SK-N-DZ (cell line): ENCODE measurements around the gene AMER2.
"Not testable (repeated sequence)": the region's sequence is repeated elsewhere in the genome, so short reads cannot be mapped to it uniquely, and the experiment has no call there.

Experiments
- DNase-seq: peaks from one replicate; pipeline ENCODE4 v3.0.0-alpha.2; 2015; ENCODE audit warnings: low spot score

Gene AMER2

DNA sequence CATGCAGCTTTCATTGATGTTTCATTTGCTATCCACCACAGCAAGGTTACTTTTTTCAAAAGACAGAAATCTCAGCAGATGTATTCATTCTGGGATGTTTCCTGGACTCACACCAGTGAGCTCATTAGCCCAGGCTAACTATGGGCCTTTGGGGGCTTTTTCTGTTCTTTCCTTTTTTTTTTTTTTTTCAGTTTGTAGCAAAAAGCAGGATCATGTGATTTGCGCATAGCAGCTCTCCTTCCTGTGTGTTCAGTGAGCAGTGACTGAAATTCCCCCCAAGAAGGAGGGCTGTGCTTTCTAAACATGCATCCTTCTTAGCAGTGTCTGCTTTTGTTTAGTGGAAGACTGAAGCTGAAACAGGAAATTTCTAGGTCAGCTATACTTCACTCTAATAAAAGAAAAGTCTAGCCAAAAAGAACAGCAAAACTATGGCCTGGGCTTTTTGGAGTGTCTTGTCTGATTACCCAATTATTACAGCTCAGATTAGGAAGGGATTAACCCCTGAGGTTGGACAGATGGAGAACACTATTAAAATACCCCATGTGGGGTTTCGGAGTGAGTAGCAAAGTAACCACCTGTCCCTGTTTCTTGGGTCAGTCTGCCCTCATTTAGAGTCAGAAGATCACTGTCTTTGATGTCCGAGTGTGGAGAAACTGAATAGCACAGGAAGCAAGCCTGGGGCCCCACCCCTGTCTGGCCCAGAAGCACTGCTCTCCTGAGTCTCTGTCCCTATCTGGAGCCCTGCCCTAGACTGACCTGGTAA lies 8.9 kb upstream of the AMER2 start:
- no peak for DNase-seq

DNA sequence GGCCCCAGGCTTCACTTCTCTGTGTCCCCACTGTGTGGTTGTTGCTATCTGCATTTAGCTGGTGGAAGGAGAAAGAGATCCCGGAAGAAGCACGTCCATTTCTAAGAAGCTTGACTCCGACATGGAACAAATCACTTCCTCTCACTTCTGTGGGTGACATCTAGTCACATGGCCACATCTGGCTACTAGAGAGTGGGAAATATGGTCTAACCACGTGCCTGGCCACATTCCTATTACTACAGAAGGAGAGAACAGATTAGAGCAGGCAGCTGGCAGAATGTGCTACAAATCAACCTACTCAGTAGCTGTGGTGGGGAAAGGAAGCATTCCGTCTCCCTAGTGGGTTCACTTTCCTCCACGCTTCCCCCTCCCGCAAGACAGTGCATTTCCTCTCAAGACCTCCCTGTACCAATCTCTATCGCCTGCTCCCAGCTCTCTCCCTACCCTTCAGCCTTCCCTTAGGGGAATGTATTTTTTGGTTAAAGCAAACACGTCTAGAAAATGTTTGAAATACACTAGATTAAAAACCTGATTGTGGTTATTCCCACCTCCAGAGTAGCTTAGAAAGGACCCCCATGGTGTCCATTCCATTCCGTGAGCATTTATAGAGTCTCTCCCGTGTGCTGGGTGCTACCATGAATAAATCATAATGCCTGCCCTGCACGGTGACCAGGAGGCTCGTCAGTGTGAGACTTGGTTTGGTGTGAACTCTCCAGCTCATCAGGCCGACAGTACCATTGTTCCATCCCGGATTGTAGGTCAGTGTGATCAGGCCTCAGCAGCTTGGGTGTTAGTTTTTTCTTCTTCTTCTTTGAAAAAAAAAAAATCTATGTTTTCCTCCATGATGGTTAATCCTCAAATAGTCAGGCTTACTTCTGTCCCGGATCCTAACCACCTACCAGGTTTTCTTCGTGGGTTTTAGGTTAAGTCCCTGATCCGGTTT lies 8.0 kb upstream of the AMER2 start:
- no peak for DNase-seq

DNA sequence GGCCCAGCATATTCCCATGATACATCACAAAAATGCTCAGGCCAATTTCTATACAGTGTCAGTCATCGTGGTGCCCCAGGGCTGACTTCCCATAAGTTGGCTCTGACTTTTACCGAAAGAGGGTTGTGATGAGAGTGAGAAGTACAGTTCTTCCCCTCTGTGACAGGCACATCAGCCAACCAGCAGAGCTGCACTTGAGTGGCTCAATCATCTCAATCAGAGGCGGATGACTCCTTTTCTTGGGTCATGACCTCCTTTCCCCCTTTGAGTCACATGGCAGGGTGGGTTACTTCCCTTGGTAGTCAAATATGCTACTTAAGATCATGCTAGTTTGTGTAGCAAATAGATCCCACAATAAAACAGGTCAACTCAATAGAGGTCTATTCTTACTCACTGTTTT lies 6.9 kb upstream of the AMER2 start:
- no peak for DNase-seq

DNA sequence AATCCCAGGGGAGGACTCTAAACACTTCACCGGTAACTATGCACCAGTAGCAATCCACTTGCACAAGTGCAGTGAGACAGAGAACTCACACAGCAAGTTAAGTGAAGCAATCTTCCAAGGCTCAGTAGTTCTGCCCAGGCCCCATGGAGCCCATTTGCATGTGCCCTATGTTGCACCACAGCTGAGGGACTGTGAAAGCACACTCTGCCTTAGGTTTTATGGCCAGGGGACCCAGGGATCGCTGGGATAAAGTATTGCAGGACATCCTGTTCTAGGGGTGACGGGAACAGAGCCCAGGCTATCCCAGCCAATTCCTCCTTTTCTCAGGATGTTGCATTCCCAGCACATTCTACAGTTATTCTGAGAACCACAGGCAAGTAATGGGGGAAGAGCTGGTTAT lies 6.0 kb upstream of the AMER2 start:
- no peak for DNase-seq

DNA sequence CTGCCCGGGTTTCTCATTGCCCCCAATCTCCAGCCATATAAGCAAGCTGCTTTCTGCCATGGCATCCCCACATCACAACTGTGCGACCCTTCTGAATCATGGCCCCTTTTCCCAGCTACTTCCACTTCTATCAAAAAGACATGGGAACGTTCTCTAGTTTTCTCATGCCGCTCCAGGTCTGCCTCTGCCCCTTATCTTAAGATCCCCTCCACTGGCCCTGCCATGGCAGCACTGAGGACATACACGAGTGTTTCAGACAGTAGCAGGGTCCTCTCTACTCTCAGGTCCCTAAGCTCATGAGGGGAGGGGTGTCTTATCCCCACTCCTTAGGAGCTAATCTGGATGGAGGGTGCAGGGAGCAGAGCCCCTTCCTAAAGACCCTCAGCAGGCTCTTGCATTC lies 5.5 kb upstream of the AMER2 start:
- DNase-seq: no peak

DNA sequence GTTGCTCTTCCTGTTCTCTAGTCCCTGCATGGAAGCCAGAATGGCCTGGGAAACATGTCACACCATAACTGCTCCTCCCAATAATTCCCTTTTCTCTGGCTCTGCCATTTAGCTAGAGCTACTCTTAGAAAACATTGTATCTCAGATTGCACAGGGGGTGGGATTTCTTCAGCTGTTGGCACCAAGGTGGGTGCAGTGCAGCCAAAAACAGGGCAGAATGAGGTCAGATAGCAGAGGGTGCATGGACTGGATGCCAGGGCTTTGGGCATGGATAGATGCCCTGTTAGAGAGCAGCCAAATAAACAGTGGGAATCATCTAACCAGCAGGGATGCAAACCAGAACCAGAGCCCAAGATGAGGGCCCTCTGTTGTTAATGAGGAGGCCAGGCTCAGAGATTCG lies 4.9 kb upstream of the AMER2 start:
- no peak for DNase-seq

DNA sequence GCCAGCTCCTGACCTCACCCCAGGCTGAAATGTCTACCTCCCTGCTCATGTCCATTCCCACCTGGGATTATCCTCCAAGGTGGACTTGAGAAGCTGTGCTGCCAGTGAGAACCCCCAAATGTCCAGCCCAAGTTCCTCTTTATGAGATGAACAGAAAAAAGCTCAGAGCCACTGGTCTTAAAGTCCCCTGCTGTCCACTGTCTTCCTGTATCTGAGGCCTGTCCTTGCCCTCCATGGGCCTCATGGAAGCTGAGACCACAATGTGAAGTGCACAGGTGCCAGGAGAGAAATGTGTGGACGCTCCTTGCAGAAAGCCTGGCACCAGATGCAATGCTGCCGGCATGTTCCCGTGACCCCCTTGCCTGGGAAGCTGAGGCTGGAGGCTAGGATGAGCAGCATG lies 3.3 kb upstream of the AMER2 start:
- DNase-seq: no peak

DNA sequence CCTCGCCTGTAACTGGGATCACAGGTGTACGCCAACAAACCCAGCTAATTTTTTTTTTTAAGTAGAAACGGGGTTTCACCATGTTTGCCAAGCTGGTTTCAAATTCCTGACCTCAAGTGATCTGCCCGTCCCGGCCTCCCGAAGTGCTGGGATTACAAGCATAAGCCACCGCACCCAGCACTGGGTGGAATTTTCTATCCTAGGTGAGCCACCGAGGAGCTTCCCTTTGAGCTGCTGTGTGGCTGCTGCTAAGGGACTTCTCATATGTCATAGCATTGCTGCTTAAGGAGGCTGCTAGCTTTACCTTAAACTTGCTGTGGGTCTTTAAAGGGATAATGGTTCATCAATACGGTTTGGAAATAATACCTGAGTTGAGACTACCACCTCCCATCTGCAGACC lies 2.9 kb upstream of the AMER2 start:
- no peak for DNase-seq

DNA sequence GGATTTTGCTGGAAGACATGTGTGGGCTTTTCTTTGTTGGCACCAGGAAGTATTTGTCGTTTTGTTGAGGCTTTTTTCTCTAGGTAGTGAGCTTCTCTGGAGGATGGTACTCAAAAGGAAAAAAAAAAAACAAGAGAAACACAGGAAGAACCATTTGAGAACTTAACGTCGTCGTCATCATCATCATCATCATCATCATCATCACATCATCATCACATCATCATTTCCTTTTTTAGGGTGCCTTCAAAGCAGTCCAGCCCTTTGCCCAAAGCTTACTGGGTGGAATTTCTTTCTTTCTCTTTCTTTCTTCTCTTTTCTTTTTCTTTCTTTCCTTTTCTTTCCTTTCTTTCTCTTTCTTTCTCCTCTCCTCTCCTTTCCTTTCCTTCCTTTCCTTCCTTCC lies 2.2 kb upstream of the AMER2 start:
- DNase-seq: no peak

DNA sequence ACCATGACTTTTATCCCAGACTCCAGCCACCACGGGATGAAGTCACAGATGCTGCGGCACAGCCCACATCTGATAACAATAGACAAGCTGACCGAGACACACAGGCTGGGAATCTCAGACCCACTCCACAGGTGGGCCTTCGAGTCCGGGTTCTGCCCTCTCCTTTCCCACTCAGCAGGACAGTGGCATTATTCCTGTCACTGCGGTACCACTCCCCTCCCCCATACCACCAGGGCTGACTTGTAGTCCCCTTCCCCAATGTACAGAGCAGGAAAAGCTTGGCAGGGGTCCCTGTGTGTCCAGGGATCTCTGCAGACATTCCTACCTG lies 179 bp upstream of the AMER2 start:
- DNase-seq: no peak

DNA sequence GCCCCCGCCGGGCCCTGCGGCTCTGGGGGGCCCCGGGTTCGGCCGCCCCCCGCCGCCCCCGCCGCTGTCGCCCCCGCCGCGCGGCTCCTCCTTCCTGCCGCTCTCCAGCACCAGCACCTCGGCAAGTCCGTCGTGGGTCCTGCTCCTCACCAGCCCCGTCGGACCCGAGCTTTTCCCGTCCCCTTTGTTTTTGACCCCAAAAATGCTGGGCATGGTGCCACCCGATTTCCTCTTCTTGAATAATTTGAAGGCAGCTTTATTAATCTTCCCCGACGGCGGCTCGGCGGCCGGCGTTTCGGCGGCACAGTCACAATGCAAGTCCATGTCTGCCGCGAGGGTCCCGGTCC lies 945 bp downstream of the AMER2 start:
- no peak for DNase-seq

DNA sequence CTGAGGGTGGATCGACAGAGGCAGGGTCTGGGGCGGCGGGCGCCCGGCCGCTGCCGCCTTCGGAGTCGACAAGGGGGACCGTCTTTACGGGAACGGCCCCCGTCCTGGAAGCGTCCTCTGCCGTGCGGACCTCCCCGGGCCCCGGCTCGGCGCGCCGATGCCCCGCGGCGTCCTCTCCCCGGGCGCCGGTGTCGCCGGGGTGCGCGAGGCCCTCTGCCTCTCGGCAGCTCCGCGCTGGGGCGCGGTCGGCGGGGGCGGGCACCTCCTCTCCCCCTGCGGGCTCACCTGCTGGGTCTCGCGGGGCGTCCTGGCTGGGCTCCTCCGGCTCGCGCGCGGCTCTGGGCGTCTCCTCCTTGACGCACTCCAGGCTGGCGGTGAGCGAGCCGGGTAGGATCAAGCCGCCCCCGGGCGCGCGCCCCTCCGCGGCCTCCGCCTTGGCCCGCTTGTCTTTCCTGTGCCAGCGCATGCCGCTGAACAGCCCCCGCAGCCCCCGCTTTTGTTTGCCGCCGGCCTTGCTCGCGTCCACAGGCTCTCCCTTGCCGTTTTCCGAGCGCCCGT lies 1.5 kb downstream of the AMER2 start:
- DNase-seq: no peak

DNA sequence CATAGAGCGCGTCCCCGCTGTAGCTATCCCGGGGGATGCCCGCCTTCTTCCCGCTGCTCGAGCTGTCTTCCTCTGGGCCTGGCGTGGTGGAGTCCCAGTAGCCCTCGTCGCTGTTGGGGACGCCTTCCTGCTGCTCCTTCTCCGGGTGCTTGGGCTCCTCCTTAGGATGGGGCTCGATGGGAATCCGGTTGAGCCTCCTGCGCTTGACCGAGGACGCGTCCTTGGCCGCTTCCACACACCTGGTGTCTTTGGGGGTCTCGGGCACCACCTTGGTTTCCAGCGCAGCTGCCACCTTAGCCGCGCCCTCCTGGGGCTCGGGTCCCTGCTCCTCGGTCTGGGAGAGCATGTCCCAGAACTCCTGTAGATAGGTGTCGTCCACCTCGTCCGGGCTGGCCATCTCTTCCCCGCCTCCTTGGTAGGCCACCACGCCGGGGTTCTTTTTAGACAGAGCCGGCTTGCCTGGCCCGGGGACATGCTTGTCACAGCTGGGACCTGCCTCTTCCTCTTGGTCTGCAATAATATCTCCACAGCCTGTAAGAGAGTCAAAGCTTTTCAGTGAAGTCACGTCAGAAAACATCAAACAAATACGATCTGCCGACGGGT lies 2.0 kb downstream of the AMER2 start:
- no peak for DNase-seq

DNA sequence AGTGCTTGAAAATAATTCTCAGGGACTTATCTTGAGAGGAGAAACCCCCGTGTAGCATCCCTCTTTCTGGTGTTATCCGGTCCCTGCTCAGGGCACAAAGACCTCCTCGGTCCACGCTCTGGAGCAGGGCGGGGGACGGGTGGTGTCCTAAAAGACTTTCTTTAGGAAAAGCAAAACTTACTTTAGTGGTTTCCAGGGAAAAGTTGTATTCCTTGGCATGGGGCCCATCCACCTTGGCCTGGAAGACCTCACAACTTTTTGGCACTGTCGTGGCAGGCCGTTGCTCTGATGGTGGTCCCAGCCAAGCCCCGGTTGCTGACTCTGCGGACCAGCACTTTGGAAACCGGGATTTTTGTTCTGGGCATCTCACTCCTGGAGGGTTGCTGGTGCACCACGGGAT lies 2.7 kb downstream of the AMER2 start:
- DNase-seq: no peak

DNA sequence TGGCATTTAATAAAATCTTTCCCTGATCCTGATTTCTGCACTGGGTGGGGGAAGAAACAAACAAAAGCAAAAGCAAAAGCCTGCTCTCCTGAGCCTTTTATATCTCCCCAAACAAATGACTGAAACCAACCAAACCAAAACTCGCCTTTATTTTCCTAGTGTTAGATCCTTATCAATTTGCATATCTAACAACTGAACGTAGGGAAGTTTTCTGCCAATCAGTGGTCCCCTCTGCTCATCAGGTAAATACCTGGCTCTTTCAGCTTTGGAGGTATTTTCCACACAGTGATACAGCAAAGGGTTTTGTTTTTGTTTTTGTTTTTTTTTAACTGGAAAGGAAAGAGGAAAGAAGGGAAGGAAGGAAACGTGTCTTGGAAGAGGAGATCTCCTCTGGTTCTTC lies 3.3 kb downstream of the AMER2 start:
- DNase-seq: no peak

DNA sequence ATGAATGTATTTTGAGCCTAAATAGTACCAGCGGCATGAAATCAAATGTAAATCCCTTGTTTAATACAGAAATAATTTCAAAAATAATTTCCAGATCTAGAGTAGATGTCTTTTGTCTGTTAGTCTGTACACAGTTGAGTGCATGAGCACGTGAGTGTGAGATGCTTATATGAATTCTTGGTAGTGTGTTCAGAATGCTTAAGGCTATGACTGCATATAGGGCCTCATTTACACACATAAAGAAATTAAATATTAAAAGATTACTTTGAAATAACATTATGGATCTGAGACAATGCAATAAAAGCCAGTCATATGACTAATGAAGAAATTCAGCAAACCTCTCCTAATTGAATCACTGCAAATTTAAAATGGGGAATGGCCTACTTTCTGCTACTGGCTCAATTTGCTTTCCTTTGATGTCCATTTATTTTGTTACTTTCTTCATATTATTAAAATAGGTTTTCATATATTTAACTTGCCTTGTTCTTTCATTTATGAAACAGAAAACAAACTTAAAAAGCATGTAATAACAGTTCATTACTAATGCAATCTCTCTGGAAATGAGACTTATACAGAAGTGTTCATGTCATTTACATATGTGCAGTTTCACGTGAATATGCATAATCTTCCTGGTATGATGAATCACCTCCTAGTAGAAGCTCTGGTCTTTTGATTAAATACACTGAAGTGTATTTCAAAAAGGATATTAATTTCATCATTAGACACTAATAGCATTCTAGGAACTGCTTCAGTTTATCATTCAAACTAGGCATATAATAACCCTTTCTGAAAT lies 4.5 kb downstream of the AMER2 start:
- DNase-seq: no peak

DNA sequence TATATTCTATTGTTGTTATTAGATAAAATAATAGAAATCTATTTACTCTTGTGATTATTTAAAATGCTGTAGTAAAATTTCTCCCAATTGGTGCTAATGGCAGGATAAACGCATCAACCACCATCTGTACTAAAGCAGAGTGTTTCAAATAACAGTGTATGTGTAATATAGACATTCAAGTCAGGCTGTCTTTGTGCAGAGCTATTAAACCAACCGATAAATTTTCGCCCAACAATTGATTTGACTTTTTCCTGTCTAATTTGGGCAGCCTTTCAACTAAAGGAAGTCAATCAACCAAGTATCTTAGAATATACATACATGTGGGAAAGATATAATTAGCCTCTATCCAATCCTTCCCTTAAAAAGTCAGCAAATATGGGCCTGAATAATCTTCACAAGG lies 5.8 kb downstream of the AMER2 start:
- no peak for DNase-seq

DNA sequence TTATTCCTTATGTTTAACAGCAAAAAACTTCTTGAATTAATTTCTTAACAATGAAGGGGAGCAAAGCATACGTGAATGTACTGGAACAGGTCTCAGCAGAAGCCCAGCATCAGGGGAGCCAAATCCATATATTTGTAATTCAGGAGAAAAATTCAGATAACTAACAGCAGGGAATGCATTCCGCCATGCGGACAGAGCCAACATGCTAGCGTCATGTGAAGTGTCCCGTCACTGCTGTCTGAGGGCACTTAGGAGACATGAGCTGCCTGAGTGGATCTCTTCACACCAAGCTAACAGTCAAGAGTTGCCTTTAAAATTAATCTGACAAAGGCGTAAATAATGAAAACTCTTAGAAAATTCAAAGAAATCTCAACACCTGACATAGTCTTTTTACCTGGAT lies 6.4 kb downstream of the AMER2 start:
- no peak for DNase-seq

DNA sequence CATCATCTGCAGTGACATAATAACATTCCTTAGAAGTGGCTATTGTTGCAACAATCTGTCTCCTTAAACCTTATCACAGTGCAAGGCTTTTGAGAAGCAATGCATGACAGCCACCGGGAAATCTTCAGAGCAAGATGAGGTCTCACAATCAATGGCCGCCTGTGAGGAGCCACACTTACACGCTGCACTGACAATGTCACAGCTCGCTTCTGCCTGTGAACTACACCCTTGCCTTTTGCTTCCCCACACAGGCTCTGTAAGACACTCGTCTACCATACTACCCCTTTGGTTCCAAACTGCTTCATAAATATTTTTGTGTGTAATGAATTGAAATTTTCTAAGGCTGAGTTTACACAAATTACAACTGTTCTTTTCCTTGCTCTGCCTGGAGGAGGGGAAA lies 6.9 kb downstream of the AMER2 start:
- not testable (repeated sequence) for DNase-seq

DNA sequence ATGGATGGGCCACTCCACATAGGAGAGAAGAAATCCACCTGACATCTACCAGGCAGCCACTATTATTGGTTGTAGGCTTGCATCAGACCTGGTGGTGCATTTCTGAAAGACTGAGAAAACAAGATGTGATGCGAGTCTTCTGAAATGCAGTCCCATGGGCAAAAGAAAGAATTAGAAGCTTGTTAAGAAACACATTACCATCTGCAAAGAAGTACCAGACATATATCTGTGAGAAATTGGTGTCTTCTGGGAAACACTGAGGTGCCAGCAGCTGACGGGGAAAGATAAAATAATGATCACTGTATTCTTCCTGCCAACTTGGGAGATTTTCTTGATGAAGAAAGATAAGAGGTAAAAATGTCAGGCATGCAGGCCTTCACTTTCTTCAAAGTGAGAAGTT lies 14.4 kb downstream of the AMER2 start:
- DNase-seq: no peak

DNA sequence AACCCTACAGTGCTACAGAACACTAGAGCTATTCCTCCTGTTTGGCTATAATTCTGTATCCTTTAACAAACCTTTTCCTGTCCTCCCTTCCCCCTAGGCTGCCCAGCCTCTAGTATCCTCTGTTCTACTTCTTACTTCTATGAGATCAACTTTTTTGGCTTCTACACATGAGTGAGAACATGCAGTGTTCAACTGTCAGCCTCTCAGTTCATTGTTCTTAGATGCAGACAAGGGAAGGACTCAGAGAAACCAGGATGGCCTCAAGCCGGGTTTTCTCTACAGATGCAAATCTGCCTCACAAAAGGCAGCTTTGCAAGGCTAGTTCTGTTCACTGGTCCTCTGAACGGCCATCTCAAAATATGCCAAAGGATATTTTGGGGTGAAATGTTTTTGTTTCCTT lies 18.4 kb downstream of the AMER2 start:
- no peak for DNase-seq
